HepG2 (cell line): ENCODE measurements around the gene HEXA. TPM values are rescaled to one million over a fixed set of nuclear protein-coding genes. Genes with fewer than 3 reads are reported as not detected.

ENCODE experiments used
- ATAC-seq: fragments of 200-7000 bp; cut with Tn5 transposase; 3 replicates; pipeline ENCODE4 v1.9.1; 2020; ENCODE audit warnings: mild to moderate bottlenecking, moderate library complexity
- BruUV-seq: library from RNA; stranded (reverse); fragments of 400-500 nt; replicated peaks from 2 replicates; lab custom pipeline; 2021; lab: Mats Ljungman, UMichigan
- CTCF ChIA-PET: fragments of 300-600 bp; formaldehyde crosslinking; extraction: SDS; loops from one replicate; lab custom pipeline; 2021; ENCODE audit warnings: low total read pairs, inconsistent platforms, low intra/inter-chr PET ratio; lab: Yijun Ruan, JAX
- POLR2A ChIA-PET: fragments of 350-600 bp; sonication (Branson Sonifier 250); formaldehyde crosslinking; loops from one replicate; lab custom pipeline; 2020; ENCODE audit warnings: antibody characterized with exemption, inconsistent platforms; lab: Yijun Ruan, JAX
- DNase-seq: peaks from one replicate; pipeline ENCODE4 v3.0.0-alpha.2; 2015; ENCODE audit warnings: low spot score
- FAIRE-seq: peaks from 3 replicates; lab custom pipeline; 2011; peaks lifted over from hg19 to GRCh38; lab: Jason Lieb, UNC
- H2AFZ ChIP-seq: one replicate; pipeline ENCODE4 v1.6.1; 2011; ENCODE audit warnings: low read length, inconsistent platforms
- H3K27ac ChIP-seq: fragments of 300-600 bp; 3 replicates; pipeline ENCODE4 v1.8.0; 2011; ENCODE audit warnings: mixed run types, mild to moderate bottlenecking, mixed read lengths, low read length, inconsistent platforms; ENCODE audit not compliant: insufficient read depth; ENCODE audit errors: extremely low read length
- H3K27me3 ChIP-seq, 2 experiments: fragments of 200-600 bp in 1 of 2; 2 replicates in 1 of 2; 3 replicates in 1 of 2; pipeline versions ENCODE4 v1.6.0 to v1.8.0; 2011; ENCODE audit warnings: low read length in 2 of 2, mild to moderate bottlenecking in 2 of 2, moderate library complexity in 2 of 2, inconsistent platforms in 1 of 2; ENCODE audit not compliant: insufficient read depth in 2 of 2, control insufficient read depth in 1 of 2
- H3K36me3 ChIP-seq, 2 experiments: fragments of 200-600 bp in 1 of 2; replicated peaks in 1 of 2; 2 replicates in 1 of 2; 3 replicates in 1 of 2; pipeline versions ENCODE4 v1.5.1 to v1.8.0; 2011; ENCODE audit warnings: low read length in 2 of 2, inconsistent platforms in 1 of 2; ENCODE audit not compliant: insufficient read depth in 2 of 2, control insufficient read depth in 1 of 2
- H3K4me1 ChIP-seq: 2 replicates; pipeline ENCODE4 v1.5.1; 2012; ENCODE audit warnings: low read length, inconsistent platforms; ENCODE audit not compliant: insufficient read depth
- H3K4me2 ChIP-seq: 2 replicates; pipeline ENCODE4 v1.6.0; 2011; ENCODE audit warnings: low read depth, low read length, inconsistent platforms
- H3K4me3 ChIP-seq, 3 experiments: fragments of 200-600 bp in 1 of 3; sonication (generic), shearing (Covaris generic) in 1 of 3; replicated peaks in 1 of 3; 2 replicates each; pipeline ENCODE4 v1.5.1; 2011 to 2016; ENCODE audit warnings: low read length in 3 of 3, inconsistent platforms in 2 of 3, low read depth in 2 of 3, mild to moderate bottlenecking in 2 of 3, control low read depth in 1 of 3, mixed read lengths in 1 of 3; ENCODE audit not compliant: insufficient read depth in 1 of 3
- H3K79me2 ChIP-seq: one replicate; pipeline ENCODE4 v1.6.1; 2011; ENCODE audit warnings: low read length, inconsistent platforms; ENCODE audit not compliant: insufficient read depth
- H3K9ac ChIP-seq: 2 replicates; pipeline ENCODE4 v1.6.0; 2011; ENCODE audit warnings: mild to moderate bottlenecking, low read depth, low read length, inconsistent platforms; ENCODE audit not compliant: insufficient read depth
- H3K9me3 ChIP-seq: 2 replicates; pipeline ENCODE4 v1.5.1; 2012; ENCODE audit warnings: mild to moderate bottlenecking, low read length
- H4K20me1 ChIP-seq: 2 replicates; pipeline ENCODE4 v1.6.0; 2011; ENCODE audit warnings: inconsistent platforms, mild to moderate bottlenecking, low read length, moderate library complexity; ENCODE audit not compliant: insufficient read depth
- CENPT ChIP-seq: sonication (generic); formaldehyde crosslinking; IDR thresholded peaks from 2 replicates; pipeline ENCODE4 v1.8.0; 2022; ENCODE audit warnings: low read depth, mild to moderate bottlenecking, moderate library complexity, missing genetic modification reagents
- CHCHD3 ChIP-seq: sonication (generic); formaldehyde crosslinking; IDR thresholded peaks from 2 replicates; pipeline ENCODE4 v1.8.0; 2022; ENCODE audit warnings: mild to moderate bottlenecking, missing genetic modification reagents, moderate library complexity
- FOSL2 ChIP-seq: sonication (generic); formaldehyde crosslinking; IDR thresholded peaks from 2 replicates; pipeline ENCODE4 v1.4.0; 2020; ENCODE audit warnings: missing genetic modification reagents
- NR2F1 ChIP-seq, 2 experiments: fragments of 450-650 bp in 1 of 2; formaldehyde crosslinking in 1 of 2; IDR thresholded peaks; 2 replicates each; pipeline versions ENCODE4 v1.5.0 to v1.6.1; 2016 to 2020; ENCODE audit warnings: mild to moderate bottlenecking in 1 of 2, missing compliant biosample characterization in 1 of 2, missing genetic modification reagents in 1 of 2, moderate library complexity in 1 of 2
- POLR2AphosphoS2 ChIP-seq: IDR thresholded peaks from 2 replicates; pipeline ENCODE4 v1.6.1; 2011; ENCODE audit warnings: low read depth, low read length, improper control_type of control experiment
- RBM22 ChIP-seq: fragments of 200-400 bp; formaldehyde crosslinking; optimal IDR thresholded peaks from 2 replicates; pipeline ENCODE3; 2017; ENCODE audit warnings: mild to moderate bottlenecking, low read length, moderate library complexity
- RXRB ChIP-seq: IDR thresholded peaks from 2 replicates; pipeline ENCODE4 v1.6.1; 2016; ENCODE audit warnings: borderline replicate concordance, missing genetic modification reagents, missing compliant biosample characterization
- TSC22D2 ChIP-seq: sonication (generic); formaldehyde crosslinking; IDR thresholded peaks from 2 replicates; pipeline ENCODE4 v1.5.1; 2020; ENCODE audit warnings: missing genetic modification reagents, mild to moderate bottlenecking, borderline replicate concordance
- ZBTB21 ChIP-seq: sonication (generic); formaldehyde crosslinking; IDR thresholded peaks from 2 replicates; pipeline ENCODE4 v1.4.0; 2020; ENCODE audit warnings: missing genetic modification reagents
- ZNF12 ChIP-seq: sonication (generic); formaldehyde crosslinking; IDR thresholded peaks from 2 replicates; pipeline ENCODE4 v1.5.0; 2020; ENCODE audit warnings: missing genetic modification reagents
- ZNF3 ChIP-seq: IDR thresholded peaks from 2 replicates; pipeline ENCODE4 v1.7.0; 2017; ENCODE audit warnings: inconsistent platforms
- ZNF329 ChIP-seq: sonication (generic); formaldehyde crosslinking; IDR thresholded peaks from 2 replicates; pipeline ENCODE4 v1.9.0; 2021; ENCODE audit warnings: low read depth, mild to moderate bottlenecking, missing genetic modification reagents
- ZNF335 ChIP-seq: sonication (generic); formaldehyde crosslinking; IDR thresholded peaks from 2 replicates; pipeline ENCODE4 v1.4.0; 2020; ENCODE audit warnings: missing genetic modification reagents
- ZNF569 ChIP-seq: sonication (generic); formaldehyde crosslinking; IDR thresholded peaks from 2 replicates; pipeline ENCODE4 v1.5.0; 2020; ENCODE audit warnings: mild to moderate bottlenecking, missing genetic modification reagents, moderate library complexity, borderline replicate concordance
- ZNF577 ChIP-seq: sonication (generic); formaldehyde crosslinking; IDR thresholded peaks from 2 replicates; pipeline ENCODE4 v1.4.0; 2020; ENCODE audit warnings: mild to moderate bottlenecking, low read depth, missing genetic modification reagents, borderline replicate concordance
- ZNF589 ChIP-seq: sonication (generic); formaldehyde crosslinking; conservative IDR thresholded peaks from 2 replicates; pipeline ENCODE4 v1.8.0; 2022; ENCODE audit warnings: mild to moderate bottlenecking, moderate library complexity, missing genetic modification reagents
- ZNF75D ChIP-seq: sonication (generic); formaldehyde crosslinking; IDR thresholded peaks from 2 replicates; pipeline ENCODE4 v1.8.1; 2023; ENCODE audit warnings: missing genetic modification reagents, mild to moderate bottlenecking, borderline replicate concordance
- ZNF782 ChIP-seq: sonication (generic); formaldehyde crosslinking; IDR thresholded peaks from 2 replicates; pipeline ENCODE4 v1.4.0; 2020; ENCODE audit warnings: missing genetic modification reagents, mild to moderate bottlenecking, borderline replicate concordance
- WGBS: methylation state at CpG from one replicate; pipeline ENCODE4 v1.1.6; 2017; ENCODE audit warnings: low lambda C conversion rate; 5-methylcytosine and 5-hydroxymethylcytosine counted together
- in situ Hi-C: cut with HindIII; loops from 2 replicates; pipeline ENCODE4 v1.10.0; 2017; ENCODE audit warnings: low pct_unique_long_range_greater_than_20kb; ENCODE audit not compliant: extremely low pct_ligation_motif_present
- intact Hi-C: fragments of 100-400 bp; cut with micrococcal nuclease; formaldehyde crosslinking; loops from one replicate; pipeline ENCODE4 v1.10.0; 2022; ENCODE audit not compliant: unreplicated experiment
- polyA plus RNA-seq, 8 experiments: library from polyadenylated mRNA; depleted of rRNA in 3 of 8; stranded (reverse) in 7 of 8; unstranded in 1 of 8; fragments of >200 nt; fragmentation: Illumina TruSeq in 4 of 8; extraction: Trizol in 4 of 8; gene quantifications; 2 replicates each; pipeline versions ENCODE4 v1.2.1 to v1.2.3, GENCODE V29; 2011 to 2016; ENCODE audit warnings: low read depth in 4 of 8, missing spikeins in 1 of 8, mixed read lengths in 1 of 8; ENCODE audit not compliant: insufficient read depth in 1 of 8
- total RNA-seq, 5 experiments: library from RNA; depleted of rRNA; stranded (reverse); fragments of >200 nt; fragmentation: Illumina TruSeq; extraction: Trizol; gene quantifications; 2 replicates each; pipeline ENCODE4 v1.2.3, GENCODE V29; 2016; ENCODE audit warnings: low read depth in 1 of 5
- TF ChIP-seq, protein P1 (sequence below): sonication (generic); formaldehyde crosslinking; IDR thresholded peaks from 2 replicates; pipeline ENCODE4 v1.5.1; 2020; ENCODE audit warnings: missing genetic modification reagents, mild to moderate bottlenecking, borderline replicate concordance
- TF ChIP-seq, protein P2 (sequence below): sonication (generic); formaldehyde crosslinking; IDR thresholded peaks from 2 replicates; pipeline ENCODE4 v1.8.1; 2022; ENCODE audit warnings: low read depth, mild to moderate bottlenecking, missing genetic modification reagents

The HEXA gene
- total and polyA plus RNA-seq, 2 of the 13 experiments (the other 11 are each of a cell fraction or from before 2014, with no cell fraction given), result 106 to 219 TPM

DNA sequence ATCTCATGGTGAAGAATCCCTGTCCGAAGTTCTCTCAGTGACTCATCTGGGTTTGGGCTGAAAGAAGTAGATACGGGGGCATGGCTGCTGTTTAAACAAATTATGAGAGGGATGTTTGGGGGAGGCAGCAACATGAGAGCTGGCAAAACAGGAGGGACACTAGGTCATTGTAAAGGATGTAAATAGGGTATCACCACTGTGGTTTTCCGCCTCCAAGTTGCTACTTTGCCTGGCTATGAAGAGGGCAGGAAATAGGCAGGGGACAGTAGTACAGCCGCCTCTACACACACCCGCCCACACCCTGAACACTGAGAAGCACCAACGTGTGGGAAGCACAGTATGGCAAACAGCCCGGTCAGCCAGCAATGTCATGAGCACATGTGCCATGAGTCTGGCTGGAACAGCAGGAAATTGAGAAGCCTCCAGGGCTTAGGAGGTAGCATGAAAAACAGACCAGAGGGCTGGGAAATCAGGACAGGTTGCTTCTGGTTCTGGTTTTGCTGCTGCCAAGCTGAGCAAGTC, 17.1 kb downstream of the HEXA start (continued):
- TF ChIP-seq RXRB (0 out of 2 replicates have a peak, but pooled peaks have one; percentile 13), ZNF589 (CRISPR knock-in tag) (0 out of 2 replicates have a peak, but pooled peaks have one; percentile 29), FOSL2 (CRISPR knock-in tag) (peak; percentile 84), ZNF577 (no peak), ZNF335 (no peak)

DNA sequence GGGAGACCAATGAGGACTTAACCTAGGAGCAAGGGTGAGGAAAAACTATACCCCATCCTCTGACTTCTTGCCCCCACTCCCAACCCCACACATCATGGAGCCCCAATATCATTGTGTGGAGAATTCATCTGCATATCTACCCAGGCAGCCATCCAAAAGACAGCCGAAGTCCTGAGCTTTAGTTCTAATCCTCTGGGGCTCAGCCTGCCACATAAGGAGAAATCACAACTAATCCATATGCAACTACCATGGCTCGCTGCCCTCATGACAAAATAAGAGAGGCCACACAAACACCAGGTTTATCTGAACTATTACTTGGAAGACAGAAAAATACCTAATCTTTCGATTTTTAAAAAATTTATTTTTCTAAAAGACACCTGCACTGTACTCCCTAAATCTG, 17.7 kb downstream of the HEXA start:
- in situ Hi-C loops (no loop called here), intact Hi-C loops (no loop called here)
- 99% methylated on average over 3 of the region's 3 CpGs for WGBS
- Histone ChIP-seq H2AFZ (no peak overlapping the region), H3K79me2 (peaks cover 43% of the 10 kb centered on the region), H3K4me1 (peaks cover 27% of the 10 kb centered on the region), H3K9ac (no peak overlapping the region), H3K9me3 (no peaks in the 10 kb centered on the region), H3K4me2 (no peak overlapping the region), H3K27ac (no peak overlapping the region), H3K36me3 (peaks cover 27 to 55% of the 10 kb centered on the region in 2 experiments), H4K20me1 (no peaks in the 10 kb centered on the region), H3K4me3 (no peak overlapping the region), H3K27me3 (no peaks in the 10 kb centered on the region)
- DNase-seq (no peak), ATAC-seq (no peak), FAIRE-seq (no peak)
- POLR2A ChIA-PET, result interaction anchor here (1.3 to 1.4 kb wide), 2 partner anchors 11 to 18 kb away, joined by 4 to 7 read pairs; partner anchors contain the start of gene HEXA
- BruUV-seq, result no TSS peak
- CTCF ChIA-PET, result no interaction called here
- no peak for TF ChIP-seq ZNF3
- no peak for TF ChIP-seq TSC22D2 (CRISPR knock-in tag)
- TF ChIP-seq CENPT (CRISPR knock-in tag), result no peak
- TF ChIP-seq RBM22, result no peak
- no peak for TF ChIP-seq POLR2AphosphoS2
- TF ChIP-seq ZBTB21 (CRISPR knock-in tag), result no peak
- no peak for TF ChIP-seq ZNF12 (CRISPR knock-in tag)
- TF ChIP-seq NR2F1 (CRISPR knock-in tag; IDR thresholded peaks at IDR 0.05), result no peak
- TF ChIP-seq ZNF75D (CRISPR knock-in tag), result no peak
- TF ChIP-seq, protein P1, sequence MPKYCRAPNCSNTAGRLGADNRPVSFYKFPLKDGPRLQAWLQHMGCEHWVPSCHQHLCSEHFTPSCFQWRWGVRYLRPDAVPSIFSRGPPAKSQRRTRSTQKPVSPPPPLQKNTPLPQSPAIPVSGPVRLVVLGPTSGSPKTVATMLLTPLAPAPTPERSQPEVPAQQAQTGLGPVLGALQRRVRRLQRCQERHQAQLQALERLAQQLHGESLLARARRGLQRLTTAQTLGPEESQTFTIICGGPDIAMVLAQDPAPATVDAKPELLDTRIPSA (CRISPR knock-in tag), result no peak
- TF ChIP-seq ZNF782, result no peak
- TF ChIP-seq ZNF569, result no peak
- TF ChIP-seq ZNF329, result no peak
- TF ChIP-seq, protein P2, sequence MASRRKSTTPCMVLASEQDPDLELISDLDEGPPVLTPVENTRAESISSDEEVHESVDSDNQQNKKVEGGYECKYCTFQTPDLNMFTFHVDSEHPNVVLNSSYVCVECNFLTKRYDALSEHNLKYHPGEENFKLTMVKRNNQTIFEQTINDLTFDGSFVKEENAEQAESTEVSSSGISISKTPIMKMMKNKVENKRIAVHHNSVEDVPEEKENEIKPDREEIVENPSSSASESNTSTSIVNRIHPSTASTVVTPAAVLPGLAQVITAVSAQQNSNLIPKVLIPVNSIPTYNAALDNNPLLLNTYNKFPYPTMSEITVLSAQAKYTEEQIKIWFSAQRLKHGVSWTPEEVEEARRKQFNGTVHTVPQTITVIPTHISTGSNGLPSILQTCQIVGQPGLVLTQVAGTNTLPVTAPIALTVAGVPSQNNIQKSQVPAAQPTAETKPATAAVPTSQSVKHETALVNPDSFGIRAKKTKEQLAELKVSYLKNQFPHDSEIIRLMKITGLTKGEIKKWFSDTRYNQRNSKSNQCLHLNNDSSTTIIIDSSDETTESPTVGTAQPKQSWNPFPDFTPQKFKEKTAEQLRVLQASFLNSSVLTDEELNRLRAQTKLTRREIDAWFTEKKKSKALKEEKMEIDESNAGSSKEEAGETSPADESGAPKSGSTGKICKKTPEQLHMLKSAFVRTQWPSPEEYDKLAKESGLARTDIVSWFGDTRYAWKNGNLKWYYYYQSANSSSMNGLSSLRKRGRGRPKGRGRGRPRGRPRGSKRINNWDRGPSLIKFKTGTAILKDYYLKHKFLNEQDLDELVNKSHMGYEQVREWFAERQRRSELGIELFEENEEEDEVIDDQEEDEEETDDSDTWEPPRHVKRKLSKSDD (CRISPR knock-in tag), result no peak
- TF ChIP-seq CHCHD3 (CRISPR knock-in tag), result no peak
